WTC11 (cell line): ENCODE data around the gene TTI1. TPM values are rescaled to one million over a fixed set of nuclear protein-coding genes. Genes with fewer than 3 reads are reported as not detected.

ENCODE experiments used
- ATAC-seq: fragments of 200-7000 bp; cut with Tn5 transposase; 2 replicates; pipeline ENCODE4 v1.10.0; 2021; ENCODE audit warnings: mild to moderate bottlenecking, moderate library complexity
- CTCF ChIA-PET: fragments of 300-600 bp; sonication (Branson Sonifier 250); formaldehyde crosslinking; loops from one replicate; lab custom pipeline; 2021; ENCODE audit warnings: antibody characterized with exemption; lab: Charles Lee
- POLR2A ChIA-PET: fragments of 350-600 bp; sonication (Branson Sonifier 250); formaldehyde crosslinking; loops from one replicate; lab custom pipeline; 2021; ENCODE audit warnings: antibody characterized with exemption; lab: Charles Lee
- DNase-seq: peaks from one replicate; pipeline ENCODE4 v3.0.0; 2021; ENCODE audit warnings: low spot score
- H3K27ac Mint-ChIP-seq: 2 replicates; pipeline ENCODE4 v1.8.0; 2021; ENCODE audit warnings: mixed read lengths
- H3K27me3 Mint-ChIP-seq: 2 replicates; pipeline ENCODE4 v1.8.0; 2021; ENCODE audit warnings: low read depth, mild to moderate bottlenecking, moderate library complexity, mixed read lengths
- H3K36me3 Mint-ChIP-seq: 2 replicates; pipeline ENCODE4 v1.8.0; 2021; ENCODE audit warnings: mixed read lengths
- H3K4me1 Mint-ChIP-seq: 2 replicates; pipeline ENCODE4 v1.8.0; 2022; ENCODE audit warnings: mixed read lengths
- H3K4me3 Mint-ChIP-seq: 2 replicates; pipeline ENCODE4 v1.8.0; 2021; ENCODE audit warnings: mild to moderate bottlenecking, moderate library complexity, mixed read lengths
- H3K9me3 Mint-ChIP-seq: 2 replicates; pipeline ENCODE4 v1.8.0; 2021; ENCODE audit warnings: mixed read lengths
- CTCF ChIP-seq: fragments of 200-600 bp; IDR thresholded peaks from 2 replicates; pipeline ENCODE4 v1.8.0; 2022; ENCODE audit warnings: antibody characterized with exemption
- ESRRA ChIP-seq: sonication (generic); formaldehyde crosslinking; IDR thresholded peaks from 2 replicates; pipeline ENCODE4 v1.8.1; 2022; ENCODE audit warnings: mild to moderate bottlenecking, missing genetic modification reagents, borderline replicate concordance
- FOXK1 ChIP-seq: sonication (generic); formaldehyde crosslinking; IDR thresholded peaks from 2 replicates; pipeline ENCODE4 v1.8.0; 2022; ENCODE audit warnings: mild to moderate bottlenecking, moderate library complexity, missing genetic modification reagents
- FOXP4 ChIP-seq: sonication (generic); formaldehyde crosslinking; IDR thresholded peaks from 2 replicates; pipeline ENCODE4 v1.8.0; 2022; ENCODE audit warnings: mild to moderate bottlenecking, missing genetic modification reagents
- GRHL2 ChIP-seq: fragments of 250-450 bp; sonication (Bioruptor Pico); IDR thresholded peaks from 2 replicates; pipeline ENCODE4 v1.8.0; 2022; ENCODE audit warnings: mild to moderate bottlenecking, moderate library complexity; ENCODE audit not compliant: insufficient replicate concordance, severe bottlenecking
- IRF1 ChIP-seq: sonication (generic); formaldehyde crosslinking; IDR thresholded peaks from 2 replicates; pipeline ENCODE4 v1.8.0; 2023; ENCODE audit warnings: missing genetic modification reagents
- MYBL2 ChIP-seq: sonication (generic); formaldehyde crosslinking; IDR thresholded peaks from 2 replicates; pipeline ENCODE4 v1.8.1; 2023; ENCODE audit warnings: mild to moderate bottlenecking, moderate library complexity, missing genetic modification reagents
- NR1H2 ChIP-seq: sonication (generic); formaldehyde crosslinking; IDR thresholded peaks from 2 replicates; pipeline ENCODE4 v1.9.0; 2021; ENCODE audit warnings: mild to moderate bottlenecking, moderate library complexity, missing genetic modification reagents
- RELA ChIP-seq: sonication (generic); formaldehyde crosslinking; IDR thresholded peaks from 2 replicates; pipeline ENCODE4 v1.8.1; 2022; ENCODE audit warnings: missing genetic modification reagents, mild to moderate bottlenecking, borderline replicate concordance
- SMAD3 ChIP-seq: sonication (generic); formaldehyde crosslinking; IDR thresholded peaks from 2 replicates; pipeline ENCODE4 v1.8.0; 2022; ENCODE audit warnings: missing genetic modification reagents, mild to moderate bottlenecking, borderline replicate concordance
- SP1 ChIP-seq: sonication (generic); formaldehyde crosslinking; conservative IDR thresholded peaks from 2 replicates; pipeline ENCODE4 v1.8.1; 2022; ENCODE audit warnings: missing genetic modification reagents
- TEAD1 ChIP-seq: sonication (generic); formaldehyde crosslinking; IDR thresholded peaks from 2 replicates; pipeline ENCODE4 v1.8.0; 2022; ENCODE audit warnings: mild to moderate bottlenecking, missing genetic modification reagents
- ZBTB43 ChIP-seq: sonication (generic); formaldehyde crosslinking; IDR thresholded peaks from 2 replicates; pipeline ENCODE4 v1.8.1; 2023; ENCODE audit warnings: mild to moderate bottlenecking, missing genetic modification reagents
- ZNF232 ChIP-seq: sonication (generic); formaldehyde crosslinking; IDR thresholded peaks from 2 replicates; pipeline ENCODE4 v1.8.0; 2022; ENCODE audit warnings: mild to moderate bottlenecking, missing genetic modification reagents
- ZNF423 ChIP-seq: fragments of 250-450 bp; sonication (Bioruptor Pico); IDR thresholded peaks from 2 replicates; pipeline ENCODE4 v2.1.2; 2022; ENCODE audit warnings: mild to moderate bottlenecking, moderate library complexity
- ZNF671 ChIP-seq: fragments of 250-450 bp; sonication (Bioruptor Pico); IDR thresholded peaks from 2 replicates; pipeline ENCODE4 v1.8.0; 2021; ENCODE audit warnings: mild to moderate bottlenecking
- total RNA-seq: library from RNA; stranded (reverse); gene quantifications from 3 replicates; pipeline ENCODE4 v1.2.3, GENCODE V29; 2021
- TF ChIP-seq, protein P1 (sequence below): sonication (generic); formaldehyde crosslinking; IDR thresholded peaks from 2 replicates; pipeline ENCODE4 v1.8.1; 2022; ENCODE audit warnings: missing genetic modification reagents, borderline replicate concordance
- TF ChIP-seq, protein P2 (sequence below): fragments of 250-450 bp; sonication (Bioruptor Pico); IDR thresholded peaks from 2 replicates; pipeline ENCODE4 v2.1.2; 2022; ENCODE audit warnings: mild to moderate bottlenecking, moderate library complexity
- TF ChIP-seq, protein P3 (sequence below): sonication (generic); formaldehyde crosslinking; IDR thresholded peaks from 2 replicates; pipeline ENCODE4 v1.8.1; 2023; ENCODE audit warnings: mild to moderate bottlenecking, missing genetic modification reagents
- TF ChIP-seq, protein P4 (sequence below): fragments of 250-450 bp; sonication (Bioruptor Pico); IDR thresholded peaks from 2 replicates; pipeline ENCODE4 v1.9.0; 2021; ENCODE audit warnings: mild to moderate bottlenecking
- TF ChIP-seq, protein P5 (sequence below): fragments of 250-450 bp; sonication (Bioruptor Pico); IDR thresholded peaks from 2 replicates; pipeline ENCODE4 v1.8.0; 2021; ENCODE audit warnings: mild to moderate bottlenecking
- TF ChIP-seq, protein P6 (sequence below): fragments of 250-450 bp; sonication (Bioruptor Pico); conservative IDR thresholded peaks from 2 replicates; pipeline ENCODE4 v1.9.0; 2021; ENCODE audit warnings: mild to moderate bottlenecking

Gene TTI1
- total RNA-seq, 1 experiment from 2014 or later, result 43.5 TPM

GRCh38 chr20:38031957-38032356 lies 1.3 kb downstream of the TTI1 start (continued):
- TF ChIP-seq, protein P1, sequence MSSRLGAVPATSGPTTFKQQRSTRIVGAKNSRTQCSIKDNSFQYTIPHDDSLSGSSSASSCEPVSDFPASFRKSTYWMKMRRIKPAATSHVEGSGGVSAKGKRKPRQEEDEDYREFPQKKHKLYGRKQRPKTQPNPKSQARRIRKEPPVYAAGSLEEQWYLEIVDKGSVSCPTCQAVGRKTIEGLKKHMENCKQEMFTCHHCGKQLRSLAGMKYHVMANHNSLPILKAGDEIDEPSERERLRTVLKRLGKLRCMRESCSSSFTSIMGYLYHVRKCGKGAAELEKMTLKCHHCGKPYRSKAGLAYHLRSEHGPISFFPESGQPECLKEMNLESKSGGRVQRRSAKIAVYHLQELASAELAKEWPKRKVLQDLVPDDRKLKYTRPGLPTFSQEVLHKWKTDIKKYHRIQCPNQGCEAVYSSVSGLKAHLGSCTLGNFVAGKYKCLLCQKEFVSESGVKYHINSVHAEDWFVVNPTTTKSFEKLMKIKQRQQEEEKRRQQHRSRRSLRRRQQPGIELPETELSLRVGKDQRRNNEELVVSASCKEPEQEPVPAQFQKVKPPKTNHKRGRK, result no peak
- TF ChIP-seq IRF1 (CRISPR knock-in tag) (no peak), SP1 (CRISPR knock-in tag) (no peak), FOXK1 (no peak)
- TF ChIP-seq, protein P2, sequence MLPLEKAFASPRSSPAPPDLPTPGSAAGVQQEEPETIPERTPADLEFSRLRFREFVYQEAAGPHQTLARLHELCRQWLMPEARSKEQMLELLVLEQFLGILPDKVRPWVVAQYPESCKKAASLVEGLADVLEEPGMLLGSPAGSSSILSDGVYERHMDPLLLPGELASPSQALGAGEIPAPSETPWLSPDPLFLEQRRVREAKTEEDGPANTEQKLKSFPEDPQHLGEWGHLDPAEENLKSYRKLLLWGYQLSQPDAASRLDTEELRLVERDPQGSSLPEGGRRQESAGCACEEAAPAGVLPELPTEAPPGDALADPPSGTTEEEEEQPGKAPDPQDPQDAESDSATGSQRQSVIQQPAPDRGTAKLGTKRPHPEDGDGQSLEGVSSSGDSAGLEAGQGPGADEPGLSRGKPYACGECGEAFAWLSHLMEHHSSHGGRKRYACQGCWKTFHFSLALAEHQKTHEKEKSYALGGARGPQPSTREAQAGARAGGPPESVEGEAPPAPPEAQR, result no peak
- TF ChIP-seq, protein P3, sequence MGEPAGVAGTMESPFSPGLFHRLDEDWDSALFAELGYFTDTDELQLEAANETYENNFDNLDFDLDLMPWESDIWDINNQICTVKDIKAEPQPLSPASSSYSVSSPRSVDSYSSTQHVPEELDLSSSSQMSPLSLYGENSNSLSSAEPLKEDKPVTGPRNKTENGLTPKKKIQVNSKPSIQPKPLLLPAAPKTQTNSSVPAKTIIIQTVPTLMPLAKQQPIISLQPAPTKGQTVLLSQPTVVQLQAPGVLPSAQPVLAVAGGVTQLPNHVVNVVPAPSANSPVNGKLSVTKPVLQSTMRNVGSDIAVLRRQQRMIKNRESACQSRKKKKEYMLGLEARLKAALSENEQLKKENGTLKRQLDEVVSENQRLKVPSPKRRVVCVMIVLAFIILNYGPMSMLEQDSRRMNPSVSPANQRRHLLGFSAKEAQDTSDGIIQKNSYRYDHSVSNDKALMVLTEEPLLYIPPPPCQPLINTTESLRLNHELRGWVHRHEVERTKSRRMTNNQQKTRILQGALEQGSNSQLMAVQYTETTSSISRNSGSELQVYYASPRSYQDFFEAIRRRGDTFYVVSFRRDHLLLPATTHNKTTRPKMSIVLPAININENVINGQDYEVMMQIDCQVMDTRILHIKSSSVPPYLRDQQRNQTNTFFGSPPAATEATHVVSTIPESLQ (CRISPR knock-in tag), result no peak

DNA sequence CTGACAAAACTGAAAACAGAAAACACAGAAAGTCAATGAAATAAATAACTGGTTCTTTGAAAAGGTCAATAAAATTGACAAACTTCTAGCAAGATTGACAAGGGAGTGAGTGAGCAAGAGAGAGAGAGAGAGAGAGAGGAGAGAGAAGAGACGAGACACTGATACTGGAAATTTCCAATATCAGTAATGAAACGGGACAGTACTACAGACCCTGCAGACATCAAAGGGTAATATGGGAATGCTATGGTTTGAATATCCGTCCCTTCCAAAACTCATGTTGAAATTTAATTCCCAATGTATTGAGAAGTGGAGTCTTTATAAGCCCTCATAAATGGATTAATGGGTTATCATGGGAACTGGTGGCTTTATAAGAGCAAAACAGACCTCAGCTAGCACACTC lies 3.8 kb downstream of the TTI1 start:
- peaks cover 2% of the 10 kb centered on the region for H3K36me3 Mint-ChIP-seq
- H3K4me1 Mint-ChIP-seq, result peaks cover 44% of the 10 kb centered on the region
- no peak overlapping the region for H3K4me3 Mint-ChIP-seq
- no peak for DNase-seq
- H3K9me3 Mint-ChIP-seq, result no peaks in the 10 kb centered on the region
- no peak for ATAC-seq
- ChIA-PET CTCF (interaction anchor here (1.9 kb wide), 1 partner anchor 28 kb away, joined by 4 read pairs; no protein-coding TSS in a partner anchor), POLR2A (interaction anchor here (0.6 kb wide), 2 partner anchors 804 to 1444 kb away, joined by 3 read pairs; no protein-coding TSS in a partner anchor)
- H3K27me3 Mint-ChIP-seq, result no peaks in the 10 kb centered on the region
- no peak overlapping the region for H3K27ac Mint-ChIP-seq
- TF ChIP-seq, protein P4, sequence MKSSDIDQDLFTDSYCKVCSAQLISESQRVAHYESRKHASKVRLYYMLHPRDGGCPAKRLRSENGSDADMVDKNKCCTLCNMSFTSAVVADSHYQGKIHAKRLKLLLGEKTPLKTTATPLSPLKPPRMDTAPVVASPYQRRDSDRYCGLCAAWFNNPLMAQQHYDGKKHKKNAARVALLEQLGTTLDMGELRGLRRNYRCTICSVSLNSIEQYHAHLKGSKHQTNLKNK (CRISPR knock-in tag), result no peak
- TF ChIP-seq GRHL2 (CRISPR knock-in tag) (no peak), CTCF (no peak), FOXP4 (CRISPR knock-in tag) (no peak), RELA (CRISPR knock-in tag) (no peak), SMAD3 (CRISPR knock-in tag) (no peak), ZNF423 (CRISPR knock-in tag) (no peak), TEAD1 (CRISPR knock-in tag) (no peak), ZBTB43 (no peak), NR1H2 (no peak), ZNF671 (CRISPR knock-in tag) (no peak), ESRRA (no peak), MYBL2 (no peak), ZNF232 (CRISPR knock-in tag) (no peak)
- TF ChIP-seq, protein P5, sequence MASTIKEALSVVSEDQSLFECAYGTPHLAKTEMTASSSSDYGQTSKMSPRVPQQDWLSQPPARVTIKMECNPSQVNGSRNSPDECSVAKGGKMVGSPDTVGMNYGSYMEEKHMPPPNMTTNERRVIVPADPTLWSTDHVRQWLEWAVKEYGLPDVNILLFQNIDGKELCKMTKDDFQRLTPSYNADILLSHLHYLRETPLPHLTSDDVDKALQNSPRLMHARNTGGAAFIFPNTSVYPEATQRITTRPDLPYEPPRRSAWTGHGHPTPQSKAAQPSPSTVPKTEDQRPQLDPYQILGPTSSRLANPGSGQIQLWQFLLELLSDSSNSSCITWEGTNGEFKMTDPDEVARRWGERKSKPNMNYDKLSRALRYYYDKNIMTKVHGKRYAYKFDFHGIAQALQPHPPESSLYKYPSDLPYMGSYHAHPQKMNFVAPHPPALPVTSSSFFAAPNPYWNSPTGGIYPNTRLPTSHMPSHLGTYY (CRISPR knock-in tag), result no peak
- TF ChIP-seq, protein P6, sequence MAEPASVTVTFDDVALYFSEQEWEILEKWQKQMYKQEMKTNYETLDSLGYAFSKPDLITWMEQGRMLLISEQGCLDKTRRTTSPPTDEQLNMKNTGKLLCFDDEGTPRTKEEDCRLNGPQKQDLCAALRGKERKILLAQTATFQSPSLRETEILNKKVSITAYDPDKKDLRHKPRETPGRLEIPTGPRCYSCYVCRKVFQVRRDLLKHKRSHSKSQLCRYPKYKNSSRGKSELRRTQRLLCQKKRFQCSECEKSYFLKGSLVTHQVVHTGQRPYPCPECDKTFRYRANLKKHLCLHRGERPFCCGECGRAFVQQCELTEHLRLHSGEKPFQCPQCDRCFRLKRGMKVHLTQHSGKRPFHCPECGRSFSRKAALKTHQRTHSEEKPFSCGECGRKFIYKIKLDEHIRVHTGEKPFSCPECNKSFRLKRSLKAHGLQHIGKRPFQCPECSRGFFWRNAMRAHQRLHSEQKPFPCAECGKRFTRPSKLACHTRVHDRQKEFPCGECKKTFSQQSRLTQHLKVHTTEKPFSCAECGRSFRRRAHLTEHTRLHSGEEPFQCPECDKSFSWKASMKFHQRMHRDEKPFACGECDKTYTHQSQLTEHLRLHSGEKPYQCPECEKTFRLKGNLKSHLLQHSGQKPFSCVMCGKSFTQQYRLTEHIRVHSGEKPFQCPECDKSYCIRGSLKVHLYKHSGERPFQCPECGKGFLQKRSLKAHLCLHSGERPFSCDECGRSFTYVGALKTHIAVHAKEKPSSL (CRISPR knock-in tag), result no peak
